SJSA1 (cell line): ENCODE measurements around the gene NOL12. TPM values are rescaled to one million over a fixed set of nuclear protein-coding genes. Genes with fewer than 3 reads are reported as not detected.
"Not testable (repeated sequence)": the region's sequence is repeated elsewhere in the genome, so short reads cannot be mapped to it uniquely, and the experiment has no call there.

Source experiments
- DNase-seq, 2 experiments: peaks; one replicate each; pipeline ENCODE4 v3.0.0-alpha.2; 2015 to 2020; ENCODE audit warnings: low spot score in 2 of 2, low read depth in 1 of 2
- H3K27ac ChIP-seq: fragments of 250-450 bp; sonication (Bioruptor Pico); 2 replicates; pipeline ENCODE4 v1.5.1; 2020; ENCODE audit warnings: mild to moderate bottlenecking, moderate library complexity
- H3K27me3 ChIP-seq: fragments of 250-450 bp; sonication (Bioruptor Pico); replicated peaks from 2 replicates; pipeline ENCODE4 v1.5.1; 2020; ENCODE audit warnings: mild to moderate bottlenecking, moderate library complexity
- H3K36me3 ChIP-seq: fragments of 250-450 bp; sonication (Bioruptor Pico); 2 replicates; pipeline ENCODE4 v1.5.1; 2020; ENCODE audit warnings: mild to moderate bottlenecking
- H3K4me1 ChIP-seq: fragments of 250-450 bp; sonication (Bioruptor Pico); replicated peaks from 2 replicates; pipeline ENCODE4 v1.6.1; 2021; ENCODE audit warnings: mild to moderate bottlenecking
- H3K4me3 ChIP-seq: fragments of 250-450 bp; sonication (Bioruptor Pico); 2 replicates; pipeline ENCODE4 v1.5.1; 2020; ENCODE audit warnings: mild to moderate bottlenecking
- H3K9me3 ChIP-seq: fragments of 250-450 bp; sonication (Bioruptor Pico); replicated peaks from 2 replicates; pipeline ENCODE4 v1.5.1; 2020; ENCODE audit warnings: mild to moderate bottlenecking
- total RNA-seq: library from RNA; depleted of rRNA; stranded (reverse); fragments of >200 nt; shearing (Covaris generic); gene quantifications from 2 replicates; pipeline ENCODE4 v1.2.3, GENCODE V29; 2014

NOL12 gene
- total RNA-seq, 1 experiment from 2014 or later = 38.0 TPM

DNA sequence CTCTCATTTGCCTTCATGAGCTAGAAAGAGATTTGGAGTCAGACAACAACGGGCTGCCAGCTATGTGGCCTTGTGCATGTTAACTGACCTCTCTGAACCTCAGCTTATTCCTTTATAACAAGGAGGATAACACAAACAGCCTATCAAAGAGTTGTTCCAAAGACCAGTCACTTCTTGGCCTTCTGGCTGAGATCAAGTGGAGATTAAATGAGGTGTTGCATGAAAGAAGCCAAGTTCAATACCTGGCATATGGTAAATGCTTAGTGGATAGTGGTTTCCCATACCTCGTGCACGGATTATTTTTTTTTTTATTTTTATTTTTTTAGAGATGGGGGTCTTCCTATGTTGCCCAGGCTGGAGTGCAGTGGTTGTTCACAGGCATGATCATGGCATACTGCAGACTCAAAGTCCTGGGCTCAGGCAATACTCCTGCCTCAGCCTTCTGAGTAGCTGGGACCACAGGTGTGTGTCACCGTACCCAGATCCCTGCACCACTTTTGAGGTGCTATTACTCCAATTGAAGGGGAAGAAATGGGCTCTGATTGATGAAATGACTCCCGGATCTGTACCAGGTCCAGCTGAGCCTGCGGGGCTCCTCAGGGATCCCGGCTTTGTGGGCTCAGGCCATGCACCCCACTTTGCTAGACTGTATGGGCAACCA is 5.8 kb upstream of the NOL12 start:
- no peak overlapping the region for H3K27ac ChIP-seq
- peaks cover 22% of the 10 kb centered on the region for H3K4me1 ChIP-seq
- no peaks in the 10 kb centered on the region for H3K9me3 ChIP-seq
- peaks cover 52% of the 10 kb centered on the region for H3K36me3 ChIP-seq
- H3K4me3 ChIP-seq = no peak overlapping the region
- no peaks in the 10 kb centered on the region for H3K27me3 ChIP-seq
- DNase-seq = no peak

DNA sequence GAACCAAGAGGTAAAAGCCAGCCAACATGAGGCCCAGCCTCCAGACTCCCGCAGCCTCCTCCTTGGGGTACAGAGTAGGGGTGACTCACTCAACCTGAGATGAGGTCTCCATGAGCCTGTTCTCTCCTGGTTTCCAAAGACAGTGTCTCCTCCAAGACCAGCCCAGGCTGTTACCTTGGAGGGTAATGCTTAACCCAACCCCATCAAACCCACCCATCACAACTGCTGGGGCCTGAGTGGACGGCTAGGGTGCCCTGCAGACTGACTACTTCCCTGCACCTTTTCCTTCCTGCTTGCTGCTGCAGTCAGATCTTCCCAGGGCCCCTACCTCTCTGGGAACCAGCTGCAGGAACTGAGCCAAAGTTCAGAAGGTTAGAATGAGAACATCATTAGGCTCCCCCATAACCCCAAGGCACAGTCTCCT is 5.1 kb upstream of the NOL12 start:
- no peaks in the 10 kb centered on the region for H3K9me3 ChIP-seq
- no peaks in the 10 kb centered on the region for H3K27me3 ChIP-seq
- peaks cover 48% of the 10 kb centered on the region for H3K36me3 ChIP-seq
- peak in 1 of 2 experiments; percentile 38 for DNase-seq
- peaks cover 25% of the 10 kb centered on the region for H3K4me1 ChIP-seq
- no peak overlapping the region for H3K27ac ChIP-seq
- H3K4me3 ChIP-seq = no peak overlapping the region

DNA sequence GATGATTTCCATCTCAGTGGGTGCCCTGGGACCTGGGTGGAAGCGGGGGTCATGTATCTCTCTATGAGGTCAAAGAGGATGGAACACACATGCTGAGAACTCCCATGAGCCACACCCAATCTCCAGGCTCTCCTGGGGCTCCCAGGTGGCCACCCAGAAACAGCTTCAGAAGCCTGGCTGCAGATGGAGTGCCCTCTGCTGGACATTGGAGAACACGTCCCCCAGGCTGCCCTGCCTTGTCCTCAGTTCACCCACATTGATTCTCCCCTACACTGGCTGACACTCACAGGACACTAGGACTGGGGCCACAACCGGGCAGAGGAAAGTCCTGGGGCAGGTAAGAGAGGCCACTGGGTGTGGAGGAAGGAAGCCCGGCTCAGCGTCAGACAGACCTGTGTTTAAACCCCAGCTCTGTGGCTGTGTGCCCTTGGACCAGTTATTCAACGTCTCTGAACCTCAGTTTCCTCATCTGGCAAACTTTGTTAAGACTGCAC is 4.5 kb upstream of the NOL12 start:
- no peaks in the 10 kb centered on the region for H3K9me3 ChIP-seq
- peak; percentile 69 to 83 for DNase-seq
- H3K27me3 ChIP-seq = no peaks in the 10 kb centered on the region
- no peak overlapping the region for H3K27ac ChIP-seq
- no peak overlapping the region for H3K4me3 ChIP-seq
- peaks cover 43% of the 10 kb centered on the region for H3K36me3 ChIP-seq
- H3K4me1 ChIP-seq = peaks cover 26% of the 10 kb centered on the region

DNA sequence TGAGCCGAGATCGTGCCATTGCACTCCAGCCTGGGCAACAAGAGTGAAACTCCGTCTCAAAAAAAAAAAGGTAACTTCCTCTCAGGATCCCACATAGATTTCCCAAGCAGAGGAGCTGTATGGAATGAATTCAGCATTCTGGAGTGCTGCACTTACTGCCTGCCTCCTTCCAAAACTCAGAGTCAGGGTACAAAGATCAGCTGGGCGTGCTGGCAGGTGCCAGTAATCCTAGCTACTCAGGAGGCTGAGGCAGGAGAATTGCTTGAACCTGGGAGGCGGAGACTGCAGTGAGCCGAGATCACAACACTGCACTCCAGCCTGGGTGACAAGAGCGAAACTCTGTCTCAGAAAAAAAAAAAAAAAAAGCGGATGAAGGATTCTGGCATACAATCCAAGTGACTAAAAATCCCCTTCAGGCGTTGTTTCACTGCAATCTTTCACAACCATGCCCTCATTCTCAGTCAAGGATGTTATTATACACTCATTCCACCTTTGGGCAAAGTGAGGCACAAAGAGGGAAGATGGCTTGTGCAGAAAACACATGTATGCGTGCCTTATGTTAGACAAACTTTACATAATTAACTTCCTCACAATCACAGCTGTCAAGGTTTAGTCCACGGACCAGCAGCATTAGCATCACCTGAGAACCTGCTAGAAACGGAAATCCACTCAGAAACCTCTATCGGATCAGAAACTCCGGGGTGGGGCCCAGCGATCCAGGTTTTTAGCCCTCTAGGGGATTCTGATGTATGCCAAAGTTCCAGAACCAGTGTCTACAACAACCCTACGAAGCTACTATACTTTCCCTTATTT is 1.1 kb upstream of the NOL12 start:
- Histone ChIP-seq H3K27me3 (no peaks in the 10 kb centered on the region), H3K4me3 (no peak overlapping the region), H3K36me3 (peaks cover 32% of the 10 kb centered on the region), H3K4me1 (peaks cover 23% of the 10 kb centered on the region), H3K9me3 (no peaks in the 10 kb centered on the region), H3K27ac (no peak overlapping the region)
- no peak for DNase-seq

DNA sequence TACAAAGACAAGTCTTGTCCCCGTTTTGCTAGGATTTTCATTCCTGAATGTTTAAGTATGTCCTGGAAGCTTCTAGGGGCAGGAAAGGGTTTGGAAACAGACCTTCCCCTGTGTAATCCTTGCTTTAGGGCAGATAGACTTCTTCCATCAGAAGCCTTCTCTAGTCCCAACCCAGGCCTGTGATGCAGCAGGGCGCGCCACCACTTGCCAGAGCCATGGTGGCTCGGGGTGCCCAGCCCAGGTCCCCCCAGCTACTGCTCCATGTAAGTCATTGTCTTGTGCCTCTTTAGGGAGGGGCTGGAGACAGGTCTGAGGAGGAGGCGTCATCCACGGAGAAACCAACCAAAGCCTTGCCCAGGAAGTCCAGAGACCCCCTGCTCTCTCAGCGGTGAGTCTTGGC is 4.3 kb downstream of the NOL12 start:
- Histone ChIP-seq H3K27ac (no peak overlapping the region), H3K4me1 (peaks cover 9% of the 10 kb centered on the region), H3K4me3 (no peak overlapping the region), H3K27me3 (no peaks in the 10 kb centered on the region), H3K36me3 (peaks cover 65% of the 10 kb centered on the region), H3K9me3 (no peaks in the 10 kb centered on the region)
- no peak for DNase-seq

DNA sequence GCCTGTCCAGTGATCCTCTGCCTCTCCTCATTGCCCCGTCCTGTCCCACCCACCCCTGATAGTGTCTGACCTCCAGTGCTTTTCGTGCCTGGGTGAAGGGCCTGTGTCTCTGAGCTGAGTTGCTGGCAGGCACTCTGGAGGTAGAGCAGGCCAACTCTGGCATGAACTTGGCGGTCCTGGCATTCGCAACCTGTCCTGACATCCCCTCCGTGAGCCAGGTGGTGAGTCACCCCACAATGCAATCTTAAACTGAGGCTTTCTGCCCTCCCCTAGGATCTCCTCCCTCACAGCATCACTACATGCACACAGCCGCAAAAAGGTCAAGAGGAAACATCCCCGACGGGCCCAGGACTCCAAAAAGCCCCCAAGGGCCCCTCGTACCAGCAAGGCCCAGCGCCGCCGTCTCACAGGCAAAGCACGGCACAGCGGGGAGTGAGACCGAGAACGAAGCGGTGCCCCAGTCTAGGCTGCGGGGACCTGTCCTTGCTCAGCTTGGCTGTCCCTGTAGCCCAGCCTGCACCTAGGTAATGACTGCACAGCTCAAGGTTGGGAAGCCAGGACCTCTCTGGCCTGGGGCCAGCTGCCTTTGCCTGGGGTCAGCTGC is 4.9 kb downstream of the NOL12 start:
- H3K4me3 ChIP-seq = no peak overlapping the region
- no peaks in the 10 kb centered on the region for H3K9me3 ChIP-seq
- no peak for DNase-seq
- no peak overlapping the region for H3K27ac ChIP-seq
- peaks cover 6% of the 10 kb centered on the region for H3K4me1 ChIP-seq
- H3K27me3 ChIP-seq = no peaks in the 10 kb centered on the region
- peaks cover 65% of the 10 kb centered on the region for H3K36me3 ChIP-seq

DNA sequence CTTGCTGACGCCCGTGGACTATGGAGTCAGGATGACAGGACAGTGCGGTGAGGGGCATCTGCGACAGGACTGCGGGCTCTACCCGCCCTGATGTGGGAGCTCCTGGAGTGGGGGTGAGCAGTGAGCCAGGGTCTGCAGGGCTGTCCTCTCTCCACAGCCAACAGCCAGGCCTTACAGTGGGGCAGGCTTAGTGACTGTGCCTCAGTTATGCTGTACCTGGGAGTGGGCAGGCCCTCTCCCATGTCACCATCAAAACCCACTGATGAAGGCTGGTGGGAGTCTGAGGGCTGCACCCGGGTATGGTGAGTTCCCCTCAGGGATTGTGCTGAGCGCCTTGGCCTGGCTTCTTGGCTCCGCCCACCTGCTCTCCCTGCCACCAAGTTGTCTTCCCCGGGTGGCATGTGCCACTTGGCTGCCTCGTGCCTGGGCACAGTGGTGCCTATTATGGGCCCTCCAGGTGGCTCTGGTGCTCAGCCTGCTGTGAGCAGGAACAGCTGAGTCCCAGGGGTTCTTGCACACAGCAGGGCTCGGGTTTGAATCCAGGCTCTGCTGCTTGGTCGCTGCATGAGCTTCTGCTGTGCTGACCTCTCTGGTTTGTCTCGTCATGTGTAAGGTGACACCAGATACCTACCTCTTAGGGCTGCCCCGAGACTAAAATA is 6.6 kb downstream of the NOL12 start:
- Histone ChIP-seq H3K27me3 (no peaks in the 10 kb centered on the region), H3K27ac (no peak overlapping the region), H3K9me3 (no peaks in the 10 kb centered on the region), H3K4me3 (no peak overlapping the region), H3K36me3 (peaks cover 65% of the 10 kb centered on the region), H3K4me1 (peaks cover 8% of the 10 kb centered on the region)
- DNase-seq = no peak

DNA sequence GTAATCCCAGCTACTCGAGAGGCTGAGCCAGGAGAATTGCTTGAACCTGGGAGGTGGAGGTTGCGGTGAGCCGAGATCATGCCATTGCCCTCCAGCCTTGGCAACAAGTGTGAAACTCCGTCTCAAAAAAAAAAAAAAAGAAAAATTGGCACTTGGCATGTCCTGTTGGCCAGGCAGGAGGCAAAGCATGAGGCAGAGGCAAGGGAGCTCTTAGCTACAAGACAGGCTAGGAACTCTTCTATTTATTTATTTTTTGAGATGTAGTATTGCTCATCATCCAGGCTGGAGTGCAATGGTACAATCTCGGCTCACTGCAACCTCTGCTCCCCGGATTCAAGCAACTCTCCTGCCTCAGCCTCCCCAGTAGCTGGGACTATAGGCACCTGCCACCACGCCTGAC is 8.0 kb downstream of the NOL12 start:
- not testable (repeated sequence) for H3K9me3 ChIP-seq, H3K4me3 ChIP-seq, H3K27me3 ChIP-seq, DNase-seq, H3K27ac ChIP-seq, H3K4me1 ChIP-seq
- peaks cover 53% of the 10 kb centered on the region for H3K36me3 ChIP-seq

DNA sequence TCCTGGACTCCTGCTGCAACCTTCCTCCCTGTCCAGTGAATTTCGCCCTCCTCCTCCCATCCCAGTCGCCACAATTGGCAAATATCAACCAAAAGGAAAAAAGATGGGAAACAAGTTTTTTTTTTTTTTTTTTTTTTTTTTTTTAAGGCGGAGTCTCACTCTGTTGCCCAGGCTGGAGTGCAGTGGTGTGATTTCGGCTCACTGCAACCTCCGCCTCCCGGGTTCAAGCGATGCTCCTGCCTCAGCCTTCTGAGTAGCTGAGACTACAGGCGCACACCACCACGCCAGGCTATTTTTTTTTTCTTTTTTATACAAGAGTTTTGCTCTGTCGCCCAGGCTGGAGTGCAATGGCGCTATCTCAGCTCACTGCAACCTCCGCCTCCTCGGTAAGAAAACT is 10.1 kb downstream of the NOL12 start:
- not testable (repeated sequence) for DNase-seq, H3K9me3 ChIP-seq, H3K4me3 ChIP-seq, H3K4me1 ChIP-seq, H3K27ac ChIP-seq, H3K27me3 ChIP-seq
- peaks cover 34% of the 10 kb centered on the region for H3K36me3 ChIP-seq

DNA sequence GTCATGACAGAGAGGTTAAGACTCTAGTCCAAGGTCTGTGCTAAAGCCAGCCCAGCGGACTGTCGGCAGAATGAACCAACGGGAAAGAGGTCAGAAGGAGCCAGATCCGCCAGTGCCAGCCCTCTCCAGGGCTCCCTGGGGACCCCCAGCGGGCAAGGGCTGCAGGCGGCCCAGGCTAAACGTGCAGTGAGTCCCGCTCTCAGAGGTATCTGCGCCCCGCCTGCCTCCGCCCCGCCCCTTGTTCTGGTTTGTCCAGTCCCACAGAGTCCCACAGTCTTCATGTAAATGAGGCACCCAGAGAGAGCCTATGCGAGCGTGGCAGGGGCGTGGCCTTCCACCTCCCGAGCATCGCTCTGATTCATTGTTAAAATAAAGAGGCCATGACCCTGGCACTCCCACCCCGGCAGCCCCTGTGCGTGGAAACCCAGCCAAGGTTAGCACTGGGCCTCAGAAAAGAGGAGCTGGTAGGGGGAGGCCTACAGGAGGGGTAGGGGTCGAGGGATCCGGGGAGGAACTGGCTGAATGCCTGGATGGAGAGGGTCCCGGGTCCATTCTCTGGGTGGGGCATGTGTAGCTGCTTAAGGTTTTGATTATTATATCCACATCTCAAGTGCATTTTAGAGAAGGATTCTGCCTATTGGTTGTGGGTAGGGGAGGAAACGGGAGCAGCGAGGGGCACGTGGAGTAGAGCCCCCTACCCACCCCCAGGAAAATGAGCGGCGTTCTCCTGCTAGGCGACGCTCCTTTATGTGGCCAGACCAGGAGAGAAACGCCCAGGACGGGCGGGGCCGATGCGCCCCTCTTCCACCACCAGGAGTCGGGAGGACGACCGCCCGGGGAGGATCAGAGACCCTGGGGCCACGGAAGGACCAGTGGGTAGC is 10.8 kb downstream of the NOL12 start, which contains the start of gene TRIOBP:
Gene TRIOBP, plus strand, starts transcription at position 392 of the 881 bp plus-strand sequence. CDS start 4,318 bp downstream, outside the sequence.
- H3K4me3 ChIP-seq = no peak within 1 kb of the TSS
- H3K9me3 ChIP-seq = no peaks in the 10 kb centered on the region
- peaks cover 27% of the 10 kb centered on the region for H3K36me3 ChIP-seq
- no peaks in the 10 kb centered on the region for H3K27me3 ChIP-seq
- peaks cover 8% of the 10 kb centered on the region for H3K4me1 ChIP-seq
- peak; percentile 89 to 99 for DNase-seq
- no peak within 1 kb of the TSS for H3K27ac ChIP-seq

DNA sequence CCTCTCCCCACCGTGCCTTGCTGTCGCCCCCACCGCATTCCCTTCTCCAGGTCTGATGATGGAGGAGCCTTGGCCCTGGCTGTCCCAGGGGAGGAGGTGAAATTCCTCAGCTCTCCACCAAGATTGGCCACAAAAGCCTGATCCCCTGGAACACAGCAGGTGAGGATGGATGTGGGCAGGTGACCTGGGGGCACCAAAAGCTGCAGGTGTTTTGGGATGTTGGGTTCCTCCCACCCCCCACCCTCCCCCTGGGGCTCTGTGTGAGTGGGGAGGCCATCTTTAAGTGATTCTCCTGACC is 11.3 kb downstream of the NOL12 start:
- DNase-seq = no peak
- no peak overlapping the region for H3K4me3 ChIP-seq
- H3K9me3 ChIP-seq = no peaks in the 10 kb centered on the region
- no peak overlapping the region for H3K27ac ChIP-seq
- no peaks in the 10 kb centered on the region for H3K27me3 ChIP-seq
- peaks cover 8% of the 10 kb centered on the region for H3K4me1 ChIP-seq
- peaks cover 21% of the 10 kb centered on the region for H3K36me3 ChIP-seq

DNA sequence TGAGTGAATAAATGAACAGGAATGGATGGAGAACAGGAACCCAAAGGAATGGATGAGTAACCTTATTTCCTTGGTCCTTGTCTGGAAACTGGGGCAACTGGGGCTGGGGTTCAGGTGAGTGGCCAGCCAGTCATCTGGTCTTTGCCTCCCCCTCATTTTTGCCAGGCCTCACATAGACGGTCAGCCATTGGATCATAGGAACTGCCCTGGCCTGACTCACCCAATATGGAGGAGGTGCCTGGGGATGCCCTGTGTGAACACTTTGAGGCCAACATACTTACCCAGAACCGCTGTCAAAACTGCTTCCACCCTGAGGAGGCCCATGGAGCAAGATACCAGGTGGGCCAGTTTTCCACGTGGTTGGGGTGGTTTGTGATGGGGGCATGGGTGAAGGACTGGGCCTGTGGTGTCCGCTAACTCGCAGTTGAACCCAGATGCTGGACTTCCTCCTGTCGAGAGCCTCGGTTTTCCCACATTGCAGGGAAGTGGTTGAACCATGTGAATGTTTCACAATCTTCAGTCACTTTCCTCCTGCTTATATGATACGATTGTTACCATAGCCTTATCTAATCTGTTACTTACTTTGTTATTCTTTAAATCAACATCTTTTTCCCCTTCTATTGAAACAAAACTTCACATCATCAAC is 15.1 kb downstream of the NOL12 start:
- no peak overlapping the region for H3K4me3 ChIP-seq
- no peaks in the 10 kb centered on the region for H3K27me3 ChIP-seq
- no peak overlapping the region for H3K27ac ChIP-seq
- DNase-seq = no peak
- peaks cover 8% of the 10 kb centered on the region for H3K4me1 ChIP-seq
- H3K9me3 ChIP-seq = no peaks in the 10 kb centered on the region
- no peaks in the 10 kb centered on the region for H3K36me3 ChIP-seq

DNA sequence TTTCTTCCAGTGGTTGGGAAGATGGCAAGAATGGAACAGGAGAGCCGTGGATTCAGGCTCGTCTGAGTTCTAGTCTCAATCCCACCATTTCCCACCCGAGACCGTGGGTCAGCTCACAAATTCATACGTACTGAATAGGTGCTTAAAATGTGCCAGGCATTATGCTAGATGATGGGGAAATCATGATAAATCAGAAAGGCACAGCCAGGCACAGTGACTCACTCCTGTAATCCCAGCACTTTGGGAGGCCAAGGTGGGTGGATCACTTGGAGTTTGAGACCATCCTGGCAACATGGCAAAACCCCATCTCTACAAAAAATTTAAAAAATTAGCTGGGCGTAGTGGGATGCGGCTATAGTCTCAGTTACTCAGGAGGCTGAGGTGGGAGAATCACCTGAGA is 17.8 kb downstream of the NOL12 start:
- no peak overlapping the region for H3K4me3 ChIP-seq
- no peaks in the 10 kb centered on the region for H3K4me1 ChIP-seq
- no peaks in the 10 kb centered on the region for H3K27me3 ChIP-seq
- no peak overlapping the region for H3K27ac ChIP-seq
- DNase-seq = no peak
- H3K36me3 ChIP-seq = no peaks in the 10 kb centered on the region
- H3K9me3 ChIP-seq = no peaks in the 10 kb centered on the region
